Nephron (organoid): ENCODE data around the gene PDE6D.

Experiments
- H3K27ac Mint-ChIP-seq, 3 experiments: 2 replicates each; pipeline ENCODE4 v1.8.0; 2020; ENCODE audit warnings: mixed read lengths in 3 of 3, mild to moderate bottlenecking in 2 of 3, moderate library complexity in 1 of 3
- H3K27me3 Mint-ChIP-seq: 2 replicates; pipeline ENCODE4 v1.8.0; 2021; ENCODE audit warnings: low read depth, mild to moderate bottlenecking, moderate library complexity, mixed read lengths
- H3K36me3 Mint-ChIP-seq: 2 replicates; pipeline ENCODE4 v1.8.0; 2020; ENCODE audit warnings: low read depth, mixed read lengths
- H3K4me1 Mint-ChIP-seq: 2 replicates; pipeline ENCODE4 v1.8.0; 2020; ENCODE audit warnings: mixed read lengths
- H3K4me3 Mint-ChIP-seq, 3 experiments: 2 replicates each; pipeline ENCODE4 v1.8.0; 2020; ENCODE audit warnings: mild to moderate bottlenecking in 3 of 3, mixed read lengths in 3 of 3, moderate library complexity in 2 of 3
- H3K9me3 Mint-ChIP-seq: 2 replicates; pipeline ENCODE4 v1.8.0; 2020; ENCODE audit warnings: mixed read lengths
- TF ChIP-seq, protein P1 (sequence below), 3 experiments: fragments of 200-600 bp; sonication (generic); IDR thresholded peaks; one replicate each; pipeline ENCODE4 v1.5.0; 2021; ENCODE audit warnings: antibody characterized with exemption in 3 of 3; ENCODE audit not compliant: unreplicated experiment in 3 of 3

The PDE6D gene

GRCh38 chr2:231726276-231726675, 54.8 kb downstream of the PDE6D start:
- Mint-ChIP-seq H3K4me1 (peaks cover 13% of the 10 kb centered on the region), H3K27ac (no peak overlapping the region), H3K4me3 (no peak overlapping the region), H3K9me3 (no peaks in the 10 kb centered on the region), H3K27me3 (peaks cover 4% of the 10 kb centered on the region), H3K36me3 (peaks cover 6% of the 10 kb centered on the region)
- TF ChIP-seq, protein P1, sequence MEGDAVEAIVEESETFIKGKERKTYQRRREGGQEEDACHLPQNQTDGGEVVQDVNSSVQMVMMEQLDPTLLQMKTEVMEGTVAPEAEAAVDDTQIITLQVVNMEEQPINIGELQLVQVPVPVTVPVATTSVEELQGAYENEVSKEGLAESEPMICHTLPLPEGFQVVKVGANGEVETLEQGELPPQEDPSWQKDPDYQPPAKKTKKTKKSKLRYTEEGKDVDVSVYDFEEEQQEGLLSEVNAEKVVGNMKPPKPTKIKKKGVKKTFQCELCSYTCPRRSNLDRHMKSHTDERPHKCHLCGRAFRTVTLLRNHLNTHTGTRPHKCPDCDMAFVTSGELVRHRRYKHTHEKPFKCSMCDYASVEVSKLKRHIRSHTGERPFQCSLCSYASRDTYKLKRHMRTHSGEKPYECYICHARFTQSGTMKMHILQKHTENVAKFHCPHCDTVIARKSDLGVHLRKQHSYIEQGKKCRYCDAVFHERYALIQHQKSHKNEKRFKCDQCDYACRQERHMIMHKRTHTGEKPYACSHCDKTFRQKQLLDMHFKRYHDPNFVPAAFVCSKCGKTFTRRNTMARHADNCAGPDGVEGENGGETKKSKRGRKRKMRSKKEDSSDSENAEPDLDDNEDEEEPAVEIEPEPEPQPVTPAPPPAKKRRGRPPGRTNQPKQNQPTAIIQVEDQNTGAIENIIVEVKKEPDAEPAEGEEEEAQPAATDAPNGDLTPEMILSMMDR (IDR thresholded peaks at IDR 0.05; ENCODE audit: unreplicated experiment in 3 of 3), result no peak

GRCh38 chr2:231725476-231725875, 55.6 kb downstream of the PDE6D start:
- TF ChIP-seq, protein P1 (IDR thresholded peaks at IDR 0.05; ENCODE audit: unreplicated experiment in 3 of 3), result no peak
- H3K9me3 Mint-ChIP-seq, result no peaks in the 10 kb centered on the region
- no peak overlapping the region for H3K4me3 Mint-ChIP-seq
- H3K27ac Mint-ChIP-seq, result no peak overlapping the region
- H3K36me3 Mint-ChIP-seq, result peaks cover 4% of the 10 kb centered on the region
- peaks cover 8% of the 10 kb centered on the region for H3K27me3 Mint-ChIP-seq
- peaks cover 13% of the 10 kb centered on the region for H3K4me1 Mint-ChIP-seq

DNA sequence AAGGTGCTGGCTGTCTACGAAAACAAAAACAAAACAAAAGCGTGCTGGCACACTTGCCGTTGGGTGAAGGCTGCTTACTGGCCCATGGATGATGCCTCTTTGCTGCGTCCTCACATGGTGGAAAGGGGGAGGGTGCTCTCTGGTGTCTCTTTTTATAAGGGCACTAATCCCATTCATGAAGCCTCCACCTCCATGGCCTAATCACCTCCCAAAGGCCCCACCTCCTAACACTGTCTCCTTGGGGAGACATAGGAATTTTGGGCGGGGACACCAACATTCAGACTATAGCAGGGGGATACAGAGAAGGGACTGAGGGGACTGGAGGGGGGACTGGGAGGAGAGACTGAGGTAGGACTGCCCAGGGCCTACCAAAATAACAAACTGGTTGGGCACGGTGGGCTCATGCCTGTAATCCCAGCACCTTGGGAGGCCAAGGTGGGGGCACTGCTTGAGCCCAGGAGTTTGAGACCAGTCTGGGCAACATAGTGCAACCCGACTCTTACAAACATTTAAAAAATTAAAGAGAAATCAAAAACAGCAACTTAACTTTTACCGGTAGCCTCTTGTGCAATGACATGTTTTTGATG, 58.3 kb downstream of the PDE6D start:
- H3K27ac Mint-ChIP-seq, result no peak overlapping the region
- H3K4me3 Mint-ChIP-seq, result no peak overlapping the region
- H3K27me3 Mint-ChIP-seq, result peaks cover 4% of the 10 kb centered on the region
- peaks cover 22% of the 10 kb centered on the region for H3K4me1 Mint-ChIP-seq
- no peaks in the 10 kb centered on the region for H3K36me3 Mint-ChIP-seq
- H3K9me3 Mint-ChIP-seq, result no peaks in the 10 kb centered on the region
- TF ChIP-seq, protein P1 (IDR thresholded peaks at IDR 0.05; ENCODE audit: unreplicated experiment in 3 of 3), result no peak

DNA sequence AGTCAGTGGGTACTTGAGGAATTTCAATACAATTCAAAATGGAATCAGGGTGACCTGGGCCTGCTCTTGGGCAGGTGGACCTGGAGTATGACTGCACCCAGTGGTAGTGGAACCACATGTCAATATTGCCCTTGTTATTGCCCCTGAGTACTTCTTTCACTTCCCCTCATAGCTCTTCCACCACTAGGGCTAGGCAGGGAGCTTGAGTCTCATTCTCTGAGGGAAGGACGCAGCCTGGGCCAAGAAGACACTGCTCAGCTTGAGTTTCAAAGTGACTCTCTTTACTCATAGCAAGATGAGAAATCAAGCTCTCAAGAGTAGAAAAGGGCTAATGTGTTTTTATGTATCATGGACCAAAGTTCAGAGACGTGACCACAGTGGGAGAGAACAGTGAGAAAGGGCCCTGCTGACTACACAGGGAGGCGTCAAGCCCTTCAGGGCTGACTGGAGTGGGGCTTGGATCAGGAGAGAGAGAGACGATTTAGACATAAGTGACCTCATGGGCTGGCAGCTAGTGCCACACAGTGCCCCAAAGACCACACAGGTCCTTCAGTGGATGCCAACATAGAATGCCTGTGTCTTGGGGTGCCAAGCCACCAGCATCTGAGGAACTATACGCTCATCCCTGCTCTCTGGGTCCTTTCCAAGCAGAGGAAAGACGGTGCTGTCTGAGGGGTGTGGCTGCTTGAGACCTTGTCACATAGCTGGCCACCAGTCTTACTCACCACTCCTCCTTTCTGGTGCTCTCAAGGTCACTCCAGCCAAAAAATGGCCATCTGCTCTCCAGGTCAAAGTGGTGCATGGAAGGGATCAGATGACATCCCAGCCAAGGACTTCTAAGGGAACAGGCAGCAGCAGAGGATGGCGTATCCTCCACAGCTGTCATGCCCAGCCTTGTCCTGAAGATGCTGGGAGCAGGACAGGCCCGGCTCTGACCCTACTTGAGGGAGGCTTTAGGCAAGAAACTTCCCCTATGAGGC, 59.8 kb downstream of the PDE6D start:
- H3K4me3 Mint-ChIP-seq, result no peak overlapping the region

DNA sequence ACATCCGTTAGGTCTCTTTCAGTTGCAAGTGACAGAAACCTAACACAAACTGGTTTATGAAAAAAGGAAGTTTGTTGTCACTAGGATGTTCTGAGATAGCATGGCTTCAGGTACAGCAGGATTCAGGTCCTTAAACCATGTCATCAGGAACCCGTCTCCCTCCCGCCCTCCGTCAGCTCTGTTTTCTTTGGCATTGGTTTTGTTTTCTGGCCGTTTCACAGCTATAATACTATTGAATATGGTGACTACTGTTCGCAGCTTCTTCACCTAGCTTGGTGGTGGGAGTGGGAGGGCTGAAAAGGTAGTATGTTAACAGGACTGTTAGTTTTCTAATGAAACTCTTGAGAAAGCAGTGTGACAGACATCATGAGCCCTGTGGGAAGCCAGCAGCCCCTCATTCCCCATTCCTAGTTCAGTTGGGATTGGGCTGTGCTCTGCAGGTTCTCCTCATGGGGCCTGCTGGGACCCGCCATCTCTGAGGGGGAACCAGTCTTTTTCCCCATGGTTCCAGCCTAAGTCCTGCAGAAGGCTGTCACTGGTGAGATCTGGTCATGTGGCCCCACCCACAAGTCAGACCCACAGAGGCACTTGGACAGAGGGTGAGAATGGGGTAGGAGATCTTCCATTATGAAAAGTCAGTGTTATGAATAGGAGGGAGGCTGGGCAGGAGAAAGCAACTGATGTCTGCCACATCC, 60.6 kb downstream of the PDE6D start:
- TF ChIP-seq, protein P1 (IDR thresholded peaks at IDR 0.05; ENCODE audit: unreplicated experiment in 3 of 3), result no peak
- Mint-ChIP-seq H3K27me3 (peaks cover 4% of the 10 kb centered on the region), H3K36me3 (peaks cover 4% of the 10 kb centered on the region), H3K27ac (no peak overlapping the region), H3K4me3 (no peak overlapping the region), H3K4me1 (peaks cover 24% of the 10 kb centered on the region), H3K9me3 (no peaks in the 10 kb centered on the region)

More for the DNA sequence above, 59.8 kb downstream of the PDE6D start:
- Mint-ChIP-seq H3K27me3 (peaks cover 4% of the 10 kb centered on the region), H3K27ac (no peak overlapping the region), H3K36me3 (no peaks in the 10 kb centered on the region), H3K4me1 (peaks cover 24% of the 10 kb centered on the region), H3K9me3 (no peaks in the 10 kb centered on the region)
- TF ChIP-seq, protein P1 (IDR thresholded peaks at IDR 0.05; ENCODE audit: unreplicated experiment in 3 of 3), result no peak
